ENCODE results near the gene ADGRA1.

DNA sequence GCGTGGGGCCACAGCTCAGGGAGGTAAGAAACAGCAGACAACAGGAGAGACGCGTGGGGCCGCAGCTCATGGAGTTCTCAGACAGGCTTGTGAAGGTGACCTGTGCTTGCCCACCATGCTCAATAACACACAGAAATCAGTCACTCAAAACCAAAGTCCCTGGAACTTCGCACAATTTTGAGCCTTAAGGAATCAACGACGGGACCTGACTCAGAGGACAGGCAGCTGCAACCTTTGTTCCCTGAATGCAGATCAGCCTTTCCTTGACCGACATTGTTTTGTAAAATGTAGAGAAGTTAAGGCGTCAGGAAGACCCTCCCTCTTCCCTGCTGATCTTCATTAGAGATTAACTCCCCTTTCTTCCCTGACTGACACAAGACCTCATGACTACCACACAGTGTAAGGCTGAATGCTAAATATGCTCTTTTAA is 63.8 kb downstream of the ADGRA1 start:
- TF ChIP-seq, protein P1, sequence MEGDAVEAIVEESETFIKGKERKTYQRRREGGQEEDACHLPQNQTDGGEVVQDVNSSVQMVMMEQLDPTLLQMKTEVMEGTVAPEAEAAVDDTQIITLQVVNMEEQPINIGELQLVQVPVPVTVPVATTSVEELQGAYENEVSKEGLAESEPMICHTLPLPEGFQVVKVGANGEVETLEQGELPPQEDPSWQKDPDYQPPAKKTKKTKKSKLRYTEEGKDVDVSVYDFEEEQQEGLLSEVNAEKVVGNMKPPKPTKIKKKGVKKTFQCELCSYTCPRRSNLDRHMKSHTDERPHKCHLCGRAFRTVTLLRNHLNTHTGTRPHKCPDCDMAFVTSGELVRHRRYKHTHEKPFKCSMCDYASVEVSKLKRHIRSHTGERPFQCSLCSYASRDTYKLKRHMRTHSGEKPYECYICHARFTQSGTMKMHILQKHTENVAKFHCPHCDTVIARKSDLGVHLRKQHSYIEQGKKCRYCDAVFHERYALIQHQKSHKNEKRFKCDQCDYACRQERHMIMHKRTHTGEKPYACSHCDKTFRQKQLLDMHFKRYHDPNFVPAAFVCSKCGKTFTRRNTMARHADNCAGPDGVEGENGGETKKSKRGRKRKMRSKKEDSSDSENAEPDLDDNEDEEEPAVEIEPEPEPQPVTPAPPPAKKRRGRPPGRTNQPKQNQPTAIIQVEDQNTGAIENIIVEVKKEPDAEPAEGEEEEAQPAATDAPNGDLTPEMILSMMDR (IDR thresholded peaks at IDR 0.05), result no peak
- no peak for TF ChIP-seq POLR2A (IDR thresholded peaks at IDR 0.05)
